Left lobe of liver (tissue), 2 donors: ENCODE data around the gene NUP188. TPM values are rescaled to one million over a fixed set of nuclear protein-coding genes. Genes with fewer than 3 reads are reported as not detected.
A peak's percentile ranks its signal among the peaks of the same experiment; 100 is the strongest.
"Not testable (repeated sequence)": the region's sequence is repeated elsewhere in the genome, so short reads cannot be mapped to it uniquely, and the experiment has no call there.

Experiments
- ATAC-seq: fragments of 200-7000 bp; cut with Tn5 transposase; one replicate; pipeline ENCODE4 v1.9.1; 2020; ENCODE audit warnings: mild to moderate bottlenecking, moderate library complexity
- DNase-seq: peaks from one replicate; pipeline ENCODE4 v3.0.0-alpha.2; 2020; ENCODE audit warnings: low spot score
- total RNA-seq: library from RNA; stranded (reverse); gene quantifications from one replicate; pipeline ENCODE4 v1.2.1, GENCODE V29; 2021
- donor health status: DM: no; HTN: no; CAD: no; lungs with moderate emphysema.
- donor health status: DM: no; HTN: yes; CAD: no.

Gene NUP188
- total RNA-seq, 1 donor from 2014 or later, result 11.4 TPM

GRCh38 chr9:129023036-129023907, 75.8 kb downstream of the NUP188 start:
- ATAC-seq, result no peak

GRCh38 chr9:129023908-129024233, 76.4 kb downstream of the NUP188 start:
- no peak for ATAC-seq
- DNase-seq, result no peak

More at GRCh38 chr9:129023036-129023907, 75.8 kb downstream of the NUP188 start:
- no peak for DNase-seq

GRCh38 chr9:129026442-129027223, 79.1 kb downstream of the NUP188 start:
- ATAC-seq (no peak), DNase-seq (no peak)

- ATAC-seq (no peak), DNase-seq (no peak)
Measured at GRCh38 chr9:129027224-129027684, 79.8 kb downstream of the NUP188 start.

GRCh38 chr9:129027685-129028191, 80.2 kb downstream of the NUP188 start:
- ATAC-seq (peak; percentile 16), DNase-seq (no peak)

GRCh38 chr9:129028192-129028966, 80.9 kb downstream of the NUP188 start, which contains the start of gene SH3GLB2:
Gene SH3GLB2, minus strand, starts transcription at chr9:129028331. Its CDS starts 177 bp downstream, at chr9:129028154.
- peak; percentile 97 for DNase-seq

GRCh38 chr9:129030191-129030590, 82.7 kb downstream of the NUP188 start:
- no peak for DNase-seq
- ATAC-seq, result no peak

More at GRCh38 chr9:129028192-129028966, 80.9 kb downstream of the NUP188 start, which contains the start of gene SH3GLB2:
- peak; percentile 95 for ATAC-seq

- DNase-seq, result no peak
- ATAC-seq, result no peak
Measured at GRCh38 chr9:129031514-129031913, 84.0 kb downstream of the NUP188 start.

GRCh38 chr9:129032541-129033159, 85.2 kb downstream of the NUP188 start:
- ATAC-seq, result no peak
- no peak for DNase-seq

- ATAC-seq, result no peak
- DNase-seq, result no peak
Measured at GRCh38 chr9:129033216-129033615, 85.7 kb downstream of the NUP188 start.

GRCh38 chr9:129035838-129036237, 88.3 kb downstream of the NUP188 start:
- peak; percentile 8 for ATAC-seq
- DNase-seq, result not testable (repeated sequence)

- ATAC-seq, result peak; percentile 93
Measured at GRCh38 chr9:129036241-129036922, 88.9 kb downstream of the NUP188 start, which contains the start of gene MIGA2. Gene MIGA2, plus strand, starts transcription at chr9:129036626. Its CDS starts 3,969 bp downstream, at chr9:129040595.

GRCh38 chr9:129036923-129037766, 89.6 kb downstream of the NUP188 start:
- DNase-seq (no peak), ATAC-seq (peak; percentile 1)

More at GRCh38 chr9:129036241-129036922, 88.9 kb downstream of the NUP188 start, which contains the start of gene MIGA2:
- peak; percentile 98 for DNase-seq

- DNase-seq (no peak), ATAC-seq (no peak)
Measured at GRCh38 chr9:129037767-129038098, 90.2 kb downstream of the NUP188 start.

GRCh38 chr9:129038109-129038852, 90.8 kb downstream of the NUP188 start:
- DNase-seq, result no peak
- ATAC-seq, result no peak

GRCh38 chr9:129040113-129040643, 92.7 kb downstream of the NUP188 start:
- no peak for ATAC-seq
- DNase-seq, result no peak

GRCh38 chr9:129042016-129042415, 94.5 kb downstream of the NUP188 start:
- DNase-seq (no peak), ATAC-seq (no peak)

- DNase-seq, result peak; percentile 94
- peak; percentile 90 for ATAC-seq
Measured at GRCh38 chr9:129052592-129052991, 105.1 kb downstream of the NUP188 start.
